IMR-90 (cell line): ENCODE measurements around the gene FGF7. TPM values are rescaled to one million over a fixed set of nuclear protein-coding genes. Genes with fewer than 3 reads are reported as not detected.

Source experiments
- ATAC-seq: fragments of 200-7000 bp; cut with Tn5 transposase; 2 replicates; pipeline ENCODE4 v1.9.1; 2020; ENCODE audit warnings: low read depth, mild to moderate bottlenecking, moderate library complexity
- Bru-seq: library from RNA; stranded (reverse); fragments of 400-500 nt; gene quantifications from one replicate; lab custom pipeline; 2021; lab: Mats Ljungman, UMichigan
- BruChase-seq, 2 experiments: library from RNA; stranded (reverse); fragments of 400-500 nt; gene quantifications; one replicate each; lab custom pipeline; 2021; lab: Mats Ljungman, UMichigan
- BruUV-seq: library from RNA; stranded (reverse); fragments of 400-500 nt; replicated peaks from 2 replicates; lab custom pipeline; 2021; lab: Mats Ljungman, UMichigan
- CTCF ChIA-PET: fragments of 300-600 bp; formaldehyde crosslinking; extraction: SDS; loops from one replicate; lab custom pipeline; 2021; ENCODE audit warnings: antibody characterized with exemption; lab: Yijun Ruan, JAX
- POLR2A ChIA-PET: fragments of 300-600 bp; sonication (Branson Sonifier 250); formaldehyde crosslinking; loops from one replicate; lab custom pipeline; 2022; ENCODE audit warnings: antibody characterized with exemption; ENCODE audit not compliant: unreplicated experiment; lab: Charles Lee
- DNase-seq: peaks from one replicate; pipeline ENCODE4 v3.0.0; 2013
- H2AFZ ChIP-seq: replicated peaks from 2 replicates; pipeline ENCODE3; 2013; ENCODE audit warnings: low read length, mild to moderate bottlenecking; ENCODE audit not compliant: poor library complexity
- H2AK5ac ChIP-seq: 2 replicates; pipeline ENCODE4 v1.6.1; 2013; ENCODE audit warnings: low read depth, low read length, inconsistent platforms
- H2AK9ac ChIP-seq: replicated peaks from 2 replicates; pipeline ENCODE3; 2013; ENCODE audit warnings: mild to moderate bottlenecking, low read depth, low read length, moderate library complexity; ENCODE audit not compliant: poor library complexity
- H2BK120ac ChIP-seq: 2 replicates; pipeline ENCODE4 v1.6.1; 2013; ENCODE audit warnings: low read depth, low read length, inconsistent platforms
- H2BK15ac ChIP-seq: 3 replicates; pipeline ENCODE4 v1.6.1; 2013; ENCODE audit warnings: low read depth, low read length, inconsistent platforms
- H2BK20ac ChIP-seq: 2 replicates; pipeline ENCODE4 v1.6.1; 2013; ENCODE audit warnings: low read depth, mild to moderate bottlenecking, inconsistent platforms, low read length, moderate library complexity
- H2BK5ac ChIP-seq: 2 replicates; pipeline ENCODE4 v1.6.1; 2013; ENCODE audit warnings: mild to moderate bottlenecking, low read depth, low read length, inconsistent platforms; ENCODE audit not compliant: poor library complexity, severe bottlenecking
- H3K14ac ChIP-seq: replicated peaks from 2 replicates; pipeline ENCODE4 v1.6.1; 2013; ENCODE audit warnings: low read depth, low read length, inconsistent platforms
- H3K18ac ChIP-seq: 2 replicates; pipeline ENCODE4 v1.6.1; 2013; ENCODE audit warnings: low read depth, low read length, control low read depth
- H3K23ac ChIP-seq: 2 replicates; pipeline ENCODE4 v1.6.1; 2013; ENCODE audit warnings: low read depth, low read length, inconsistent platforms
- H3K27ac ChIP-seq: 2 replicates; pipeline ENCODE4 v1.5.1; 2013; ENCODE audit warnings: mild to moderate bottlenecking, control low read depth, low read length; ENCODE audit not compliant: insufficient read depth
- H3K27me3 ChIP-seq: 2 replicates; pipeline ENCODE4 v1.6.1; 2013; ENCODE audit warnings: low read length; ENCODE audit not compliant: control insufficient read depth, insufficient read depth
- H3K36me3 ChIP-seq: 2 replicates; pipeline ENCODE4 v1.6.1; 2013; ENCODE audit warnings: low read length, mixed read lengths; ENCODE audit not compliant: control insufficient read depth, insufficient read depth
- H3K4ac ChIP-seq: 2 replicates; pipeline ENCODE4 v1.6.1; 2013; ENCODE audit warnings: low read depth, low read length, inconsistent platforms
- H3K4me1 ChIP-seq: 2 replicates; pipeline ENCODE4 v1.6.1; 2013; ENCODE audit warnings: low read length, mixed read lengths; ENCODE audit not compliant: control insufficient read depth, insufficient read depth
- H3K4me2 ChIP-seq: 2 replicates; pipeline ENCODE4 v1.6.1; 2013; ENCODE audit warnings: low read depth, mild to moderate bottlenecking, control low read depth, low read length, moderate library complexity
- H3K4me3 ChIP-seq: 2 replicates; pipeline ENCODE4 v1.5.1; 2013; ENCODE audit warnings: low read depth, mild to moderate bottlenecking, control low read depth, low read length, moderate library complexity; ENCODE audit not compliant: insufficient read depth
- H3K56ac ChIP-seq: 2 replicates; pipeline ENCODE4 v1.6.1; 2013; ENCODE audit warnings: low read length, inconsistent platforms; ENCODE audit not compliant: insufficient read depth; ENCODE audit errors: extremely low read depth
- H3K79me1 ChIP-seq, 2 experiments: 2 replicates each; pipeline ENCODE4 v1.6.1; 2013; ENCODE audit warnings: low read length in 2 of 2, inconsistent platforms in 1 of 2, low read depth in 1 of 2
- H3K9ac ChIP-seq: 2 replicates; pipeline ENCODE4 v1.6.1; 2013; ENCODE audit warnings: low read depth, low read length, control low read depth
- H3K9me1 ChIP-seq: 2 replicates; pipeline ENCODE4 v1.6.1; 2013; ENCODE audit warnings: low read length, inconsistent platforms; ENCODE audit not compliant: insufficient read depth
- H3K9me3 ChIP-seq: 2 replicates; pipeline ENCODE4 v1.6.1; 2013; ENCODE audit warnings: low read length; ENCODE audit not compliant: control insufficient read depth, insufficient read depth
- H4K20me1 ChIP-seq: 2 replicates; pipeline ENCODE4 v1.6.1; 2013; ENCODE audit warnings: low read length, inconsistent platforms; ENCODE audit not compliant: insufficient read depth
- H4K5ac ChIP-seq: 2 replicates; pipeline ENCODE4 v1.6.1; 2013; ENCODE audit warnings: mild to moderate bottlenecking, low read depth, low read length, control low read depth
- H4K8ac ChIP-seq, 2 experiments: 2 replicates each; pipeline ENCODE4 v1.6.1; 2013; ENCODE audit warnings: low read depth in 2 of 2, low read length in 2 of 2, control low read depth in 1 of 2, inconsistent platforms in 1 of 2
- H4K91ac ChIP-seq: 2 replicates; pipeline ENCODE4 v1.6.1; 2013; ENCODE audit warnings: low read depth, low read length, inconsistent platforms; ENCODE audit not compliant: insufficient read depth
- MXI1 ChIP-seq: IDR thresholded peaks from 2 replicates; pipeline ENCODE4 v1.6.1; 2012; ENCODE audit warnings: low read depth, mild to moderate bottlenecking, low read length, moderate library complexity, borderline replicate concordance
- NFE2L2 ChIP-seq: fragments of 150-350 bp; IDR thresholded peaks from 2 replicates; pipeline ENCODE4 v1.6.1; 2016; ENCODE audit warnings: low read depth, mild to moderate bottlenecking, low read length
- POLR2A ChIP-seq: IDR thresholded peaks from 2 replicates; pipeline ENCODE4 v1.6.1; 2012; ENCODE audit warnings: mild to moderate bottlenecking, low read depth, low read length
- RAD21 ChIP-seq: IDR thresholded peaks from 2 replicates; pipeline ENCODE4 v1.6.1; 2012; ENCODE audit warnings: low read length, improper control_type of control experiment
- RFX5 ChIP-seq: IDR thresholded peaks from 2 replicates; pipeline ENCODE4 v1.8.0; 2012; ENCODE audit warnings: low read depth, mild to moderate bottlenecking, low read length, moderate library complexity
- SMC3 ChIP-seq: fragments of 150-350 bp; IDR thresholded peaks from 2 replicates; pipeline ENCODE4 v1.6.1; 2016; ENCODE audit warnings: low read depth, mild to moderate bottlenecking, antibody characterized with exemption, low read length, moderate library complexity
- WGBS, 2 experiments: methylation state at CpG; one replicate each; pipeline versions ENCODE4 v1.1.5 to v1.1.7; 2013; ENCODE audit warnings: missing lambda C conversion rate in 2 of 2; ENCODE audit not compliant: insufficient read length in 1 of 2; ENCODE audit errors: extremely low coverage in 2 of 2; 5-methylcytosine and 5-hydroxymethylcytosine counted together
- dilution Hi-C: fragments of 300-500 bp; cut with HindIII; formaldehyde crosslinking; loops from one replicate; pipeline ENCODE4 v1.14.3; 2018; ENCODE audit warnings: low sequenced_read_pairs; ENCODE audit not compliant: unreplicated experiment
- in situ Hi-C: fragments of 300-500 bp; cut with MboI; formaldehyde crosslinking; loops from 3 replicates; pipeline ENCODE4 v1.14.3; 2019; ENCODE audit warnings: low sequenced_read_pairs, inconsistent platforms, mixed read lengths
- intact Hi-C: fragments of 100-400 bp; cut with micrococcal nuclease; formaldehyde crosslinking; loops from 2 replicates; pipeline ENCODE4 v1.10.0; 2022
- long read RNA-seq: library from polyadenylated mRNA; unstranded; transcript quantifications from one replicate; pipeline ENCODE4 v2.0.0, GENCODE V29; 2021; ENCODE audit not compliant: unreplicated experiment
- polyA plus RNA-seq, 3 experiments: library from polyadenylated mRNA; depleted of rRNA; stranded (reverse); fragments of >200 nt; gene quantifications; 2 replicates each; pipeline ENCODE4 v1.2.3, GENCODE V29; 2012; ENCODE audit warnings: low replicate concordance in 1 of 3
- total RNA-seq: library from RNA; depleted of rRNA; stranded (reverse); fragments of >200 nt; gene quantifications from 2 replicates; pipeline ENCODE4 v1.2.3, GENCODE V29; 2012; rRNA removed
- TF ChIP-seq, protein P1 (sequence below): conservative IDR thresholded peaks from 2 replicates; pipeline ENCODE4 v1.5.1; 2012; ENCODE audit warnings: mild to moderate bottlenecking, low read depth, low read length, improper control_type of control experiment

The FGF7 gene, protein sequence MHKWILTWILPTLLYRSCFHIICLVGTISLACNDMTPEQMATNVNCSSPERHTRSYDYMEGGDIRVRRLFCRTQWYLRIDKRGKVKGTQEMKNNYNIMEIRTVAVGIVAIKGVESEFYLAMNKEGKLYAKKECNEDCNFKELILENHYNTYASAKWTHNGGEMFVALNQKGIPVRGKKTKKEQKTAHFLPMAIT
- total RNA-seq = 34.8 and 69.2 TPM in 2 replicates
- 19.5 and 27.3 TPM in 2 replicates for polyA plus RNA-seq (2012; rRNA removed)
- polyA plus RNA-seq (2012; cell fraction: cytosol; rRNA removed) = 2.9 and 3.0 TPM in 2 replicates
- polyA plus RNA-seq (2012; cell fraction: nucleus; rRNA removed; ENCODE audit: low replicate concordance) = 0.61 and 12.9 TPM in 2 replicates
- percentile 100 among the genes with signal in this experiment for Bru-seq, nascent RNA
- BruChase-seq, experiment 1, labeled RNA remaining after a 6-hour chase = percentile 94 among the genes with signal in this experiment
- BruChase-seq, experiment 2, labeled RNA remaining after a 2-hour chase = percentile 99 among the genes with signal in this experiment
- long read RNA-seq, full-length matches to known transcripts = 193 of 251 reads
- long read RNA-seq, partial matches to known transcripts = 34 of 251 reads
- long read RNA-seq, other reads (novel, unspliced or antisense) = 24 of 251 reads

DNA sequence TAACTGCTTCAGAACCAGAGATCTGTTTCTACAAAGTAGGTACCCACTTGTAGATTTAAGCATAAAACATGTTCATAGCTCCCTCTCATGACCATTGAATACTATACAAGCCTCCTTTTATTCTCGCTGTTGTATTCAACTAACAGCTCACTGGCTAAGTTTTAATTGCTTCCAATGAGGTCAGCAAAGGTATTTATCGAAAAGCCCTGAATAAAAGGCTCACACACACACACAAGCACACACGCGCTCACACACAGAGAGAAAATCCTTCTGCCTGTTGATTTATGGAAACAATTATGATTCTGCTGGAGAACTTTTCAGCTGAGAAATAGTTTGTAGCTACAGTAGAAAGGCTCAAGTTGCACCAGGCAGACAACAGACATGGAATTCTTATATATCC, at the start of gene FGF7:
FGF7 (plus strand) TSS at position 222 of the 400 bp plus-strand sequence. CDS start 1,056 bp downstream, outside the sequence.
- BruUV-seq = no TSS peak
- Histone ChIP-seq H3K79me1 (peaks cover 0 to 8% of the 10 kb centered on the region in 2 experiments; a peak in 2 of 4 replicates), H4K8ac (peak within 1 kb of the TSS; percentile 27 to 92), H3K4ac (peak within 1 kb of the TSS; percentile 96), H3K9me1 (no peaks in the 10 kb centered on the region), H3K4me2 (peak within 1 kb of the TSS; percentile 97), H3K4me3 (peak within 1 kb of the TSS; percentile 94), H2BK5ac (peak within 1 kb of the TSS; percentile 98), H2BK20ac (peak within 1 kb of the TSS; percentile 98), H2AFZ (peak within 1 kb of the TSS; percentile 46), H3K4me1 (no peaks in the 10 kb centered on the region; the same call in 1 of the 2 replicates), H3K56ac (peak within 1 kb of the TSS; percentile 98), H2AK5ac (peak within 1 kb of the TSS; percentile 54), H2BK120ac (peak within 1 kb of the TSS; percentile 99), H3K36me3 (peaks cover 5% of the 10 kb centered on the region), H3K9ac (peak within 1 kb of the TSS; percentile 97), H2BK15ac (peak within 1 kb of the TSS; percentile 89), H4K5ac (peak within 1 kb of the TSS; percentile 98; the same call in 1 of the 2 replicates), H3K27ac (peak within 1 kb of the TSS; percentile 90), H3K18ac (peak within 1 kb of the TSS; percentile 99), H3K23ac (peak within 1 kb of the TSS; percentile 96), H4K91ac (peak within 1 kb of the TSS; percentile 96), H3K9me3 (no peaks in the 10 kb centered on the region), H2AK9ac (no peak within 1 kb of the TSS), H3K27me3 (no peaks in the 10 kb centered on the region), H3K14ac (peak within 1 kb of the TSS; percentile 99), H4K20me1 (no peaks in the 10 kb centered on the region)
- dilution Hi-C loops (no loop called here), intact Hi-C loops (loop anchor here (1.0 to 10.0 kb wide), 6 partner anchors 268 to 892 kb away; partner anchors contain the start of genes COPS2 and SECISBP2L), in situ Hi-C loops (loop anchor here (5.0 to 25.0 kb wide), 6 partner anchors 181 to 889 kb away; no protein-coding TSS in a partner anchor)
- CTCF ChIA-PET = interaction anchor here (1.1 to 2.8 kb wide), 4 partner anchors 16 to 580 kb away, joined by 3 to 20 read pairs (median 4); no protein-coding TSS in a partner anchor
- POLR2A ChIA-PET = interaction anchor here (0.6 to 0.8 kb wide), 4 partner anchors 53 to 279 kb away, joined by 3 read pairs; no protein-coding TSS in a partner anchor
- DNase-seq = peak; percentile 88
- peak; percentile 77 for ATAC-seq
- no CpG with 5 or more reads among the region's 4 CpGs for WGBS, 2 experiments
- TF ChIP-seq RFX5 = no peak
- peak; percentile 49 for TF ChIP-seq RAD21
- peak; percentile 62 for TF ChIP-seq POLR2A
- peak; percentile 39 for TF ChIP-seq SMC3
- no peak for TF ChIP-seq NFE2L2
- TF ChIP-seq, protein P1, sequence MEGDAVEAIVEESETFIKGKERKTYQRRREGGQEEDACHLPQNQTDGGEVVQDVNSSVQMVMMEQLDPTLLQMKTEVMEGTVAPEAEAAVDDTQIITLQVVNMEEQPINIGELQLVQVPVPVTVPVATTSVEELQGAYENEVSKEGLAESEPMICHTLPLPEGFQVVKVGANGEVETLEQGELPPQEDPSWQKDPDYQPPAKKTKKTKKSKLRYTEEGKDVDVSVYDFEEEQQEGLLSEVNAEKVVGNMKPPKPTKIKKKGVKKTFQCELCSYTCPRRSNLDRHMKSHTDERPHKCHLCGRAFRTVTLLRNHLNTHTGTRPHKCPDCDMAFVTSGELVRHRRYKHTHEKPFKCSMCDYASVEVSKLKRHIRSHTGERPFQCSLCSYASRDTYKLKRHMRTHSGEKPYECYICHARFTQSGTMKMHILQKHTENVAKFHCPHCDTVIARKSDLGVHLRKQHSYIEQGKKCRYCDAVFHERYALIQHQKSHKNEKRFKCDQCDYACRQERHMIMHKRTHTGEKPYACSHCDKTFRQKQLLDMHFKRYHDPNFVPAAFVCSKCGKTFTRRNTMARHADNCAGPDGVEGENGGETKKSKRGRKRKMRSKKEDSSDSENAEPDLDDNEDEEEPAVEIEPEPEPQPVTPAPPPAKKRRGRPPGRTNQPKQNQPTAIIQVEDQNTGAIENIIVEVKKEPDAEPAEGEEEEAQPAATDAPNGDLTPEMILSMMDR = peak; percentile 51
- TF ChIP-seq MXI1 = peak; percentile 47; the same call in 1 of the 2 replicates
